Uterus (tissue), 4 donors: ENCODE data around the gene GM2A. TPM values are rescaled to one million over a fixed set of nuclear protein-coding genes. Genes with fewer than 3 reads are reported as not detected.

Experiments used
- DNase-seq, 2 donors: peaks; one replicate each; pipeline ENCODE4 v3.0.0-alpha.2; 2019 to 2020
- H3K27ac ChIP-seq, 2 donors: fragments of 200-600 bp; sonication (generic); 1 replicate in 1 of 2; 2 replicates in 1 of 2; pipeline ENCODE4 v1.5.1; 2016 to 2018
- H3K27me3 ChIP-seq, 2 donors: fragments of 200-600 bp; sonication (generic); one replicate each; pipeline ENCODE4 v1.5.1; 2018 to 2019; ENCODE audit warnings: control low read depth in 1 of 2
- H3K36me3 ChIP-seq, 2 donors: fragments of 200-600 bp; sonication (generic); one replicate each; pipeline ENCODE4 v1.5.1; 2019; ENCODE audit warnings: control low read depth in 1 of 2
- H3K4me1 ChIP-seq, 2 donors: fragments of 200-600 bp; sonication (generic); one replicate each; pipeline ENCODE4 v1.5.1; 2018 to 2019; ENCODE audit warnings: control low read depth in 1 of 2
- H3K4me3 ChIP-seq, 2 donors: fragments of 200-600 bp; sonication (generic); 1 replicate in 1 of 2; 2 replicates in 1 of 2; pipeline ENCODE4 v1.5.1; 2018 to 2019; ENCODE audit warnings: mild to moderate bottlenecking in 1 of 2
- H3K9me3 ChIP-seq, 2 donors: fragments of 200-600 bp; sonication (generic); one replicate each; pipeline ENCODE4 v1.5.1; 2019; ENCODE audit warnings: control low read depth in 1 of 2
- CTCF ChIP-seq, 4 experiments: fragments of 200-600 bp in 2 of 4; fragments of 450-650 bp in 2 of 4; sonication (generic) in 2 of 4; IDR thresholded peaks; one replicate each; pipeline ENCODE4 v1.5.1; 2016 to 2019; ENCODE audit warnings: antibody characterized with exemption in 4 of 4, mild to moderate bottlenecking in 2 of 4, moderate library complexity in 1 of 4
- POLR2A ChIP-seq, 2 donors: fragments of 450-650 bp; IDR thresholded peaks; one replicate each; pipeline ENCODE4 v1.6.1; 2016; ENCODE audit warnings: antibody characterized with exemption in 2 of 2, mild to moderate bottlenecking in 1 of 2, moderate library complexity in 1 of 2
- intact Hi-C: fragments of 100-400 bp; cut with DNase I; formaldehyde crosslinking; loops from one replicate; pipeline ENCODE4 v1.15.1; 2023; ENCODE audit warnings: low total_unique reads
- total RNA-seq, 4 donors: library from RNA; depleted of rRNA in 3 of 4; stranded (reverse); fragments of >200 nt in 3 of 4; gene quantifications; one replicate each; pipeline versions ENCODE4 v1.1.0 to v1.2.4, GENCODE V29; 2014 to 2023
- donor health status: DM: yes; HTN: yes; CAD: no.

Gene GM2A
- total RNA-seq, 4 donors from 2014 or later = 14.7 to 33.8 (median 23.8) TPM

- no peak for TF ChIP-seq POLR2A (IDR thresholded peaks at IDR 0.05)
- no peak for TF ChIP-seq CTCF (IDR thresholded peaks at IDR 0.05)
- H3K9me3 ChIP-seq = no peaks in the 10 kb centered on the region
- no peak overlapping the region for H3K27ac ChIP-seq
- no peaks in the 10 kb centered on the region for H3K36me3 ChIP-seq
- H3K4me3 ChIP-seq = no peak overlapping the region
- DNase-seq = no peak
- intact Hi-C loops = no loop called here
- H3K27me3 ChIP-seq = no peaks in the 10 kb centered on the region
- H3K4me1 ChIP-seq = no peaks in the 10 kb centered on the region
Measured at GRCh38 chr5:151262532-151262931, 9.5 kb downstream of the GM2A start.

- Histone ChIP-seq H3K4me3 (no peak overlapping the region), H3K9me3 (no peaks in the 10 kb centered on the region), H3K27me3 (no peaks in the 10 kb centered on the region), H3K4me1 (no peaks in the 10 kb centered on the region), H3K36me3 (no peaks in the 10 kb centered on the region), H3K27ac (no peak overlapping the region)
- DNase-seq = no peak
- intact Hi-C loops = no loop called here
- TF ChIP-seq POLR2A (IDR thresholded peaks at IDR 0.05) = no peak
- TF ChIP-seq CTCF (IDR thresholded peaks at IDR 0.05) = no peak
Measured at GRCh38 chr5:151264113-151264512, 11.1 kb downstream of the GM2A start.

- no peaks in the 10 kb centered on the region for H3K36me3 ChIP-seq
- no peaks in the 10 kb centered on the region for H3K4me1 ChIP-seq
- H3K9me3 ChIP-seq = no peaks in the 10 kb centered on the region
- intact Hi-C loops = no loop called here
- no peaks in the 10 kb centered on the region for H3K27me3 ChIP-seq
- no peak overlapping the region for H3K27ac ChIP-seq
- no peak for TF ChIP-seq POLR2A (IDR thresholded peaks at IDR 0.05)
- no peak for TF ChIP-seq CTCF (IDR thresholded peaks at IDR 0.05)
- no peak overlapping the region for H3K4me3 ChIP-seq
- DNase-seq = no peak
Measured at GRCh38 chr5:151267491-151268260, 14.7 kb downstream of the GM2A start.

GRCh38 chr5:151270599-151270998 lies 17.6 kb downstream of the GM2A start:
- intact Hi-C loops = no loop called here
- DNase-seq = no peak
- no peaks in the 10 kb centered on the region for H3K27me3 ChIP-seq
- no peak overlapping the region for H3K27ac ChIP-seq
- H3K4me3 ChIP-seq = no peak overlapping the region
- TF ChIP-seq POLR2A (IDR thresholded peaks at IDR 0.05) (no peak), CTCF (IDR thresholded peaks at IDR 0.05) (no peak)
- no peaks in the 10 kb centered on the region for H3K36me3 ChIP-seq
- no peaks in the 10 kb centered on the region for H3K9me3 ChIP-seq
- no peaks in the 10 kb centered on the region for H3K4me1 ChIP-seq

- Histone ChIP-seq H3K9me3 (no peaks in the 10 kb centered on the region), H3K4me3 (no peak overlapping the region), H3K4me1 (no peaks in the 10 kb centered on the region), H3K27ac (no peak overlapping the region), H3K36me3 (no peaks in the 10 kb centered on the region), H3K27me3 (no peaks in the 10 kb centered on the region)
- TF ChIP-seq CTCF (IDR thresholded peaks at IDR 0.05) (no peak), POLR2A (IDR thresholded peaks at IDR 0.05) (no peak)
- no peak for DNase-seq
- intact Hi-C loops = no loop called here
Measured at GRCh38 chr5:151271336-151271735, 18.4 kb downstream of the GM2A start.
